ENCODE results near the gene C16orf87.
A peak's percentile ranks its signal among the peaks of the same experiment; 100 is the strongest.
"Not testable (repeated sequence)": the region's sequence is repeated elsewhere in the genome, so short reads cannot be mapped to it uniquely, and the experiment has no call there.

The C16orf87 gene, protein sequence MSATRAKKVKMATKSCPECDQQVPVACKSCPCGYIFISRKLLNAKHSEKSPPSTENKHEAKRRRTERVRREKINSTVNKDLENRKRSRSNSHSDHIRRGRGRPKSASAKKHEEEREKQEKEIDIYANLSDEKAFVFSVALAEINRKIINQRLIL

DNA sequence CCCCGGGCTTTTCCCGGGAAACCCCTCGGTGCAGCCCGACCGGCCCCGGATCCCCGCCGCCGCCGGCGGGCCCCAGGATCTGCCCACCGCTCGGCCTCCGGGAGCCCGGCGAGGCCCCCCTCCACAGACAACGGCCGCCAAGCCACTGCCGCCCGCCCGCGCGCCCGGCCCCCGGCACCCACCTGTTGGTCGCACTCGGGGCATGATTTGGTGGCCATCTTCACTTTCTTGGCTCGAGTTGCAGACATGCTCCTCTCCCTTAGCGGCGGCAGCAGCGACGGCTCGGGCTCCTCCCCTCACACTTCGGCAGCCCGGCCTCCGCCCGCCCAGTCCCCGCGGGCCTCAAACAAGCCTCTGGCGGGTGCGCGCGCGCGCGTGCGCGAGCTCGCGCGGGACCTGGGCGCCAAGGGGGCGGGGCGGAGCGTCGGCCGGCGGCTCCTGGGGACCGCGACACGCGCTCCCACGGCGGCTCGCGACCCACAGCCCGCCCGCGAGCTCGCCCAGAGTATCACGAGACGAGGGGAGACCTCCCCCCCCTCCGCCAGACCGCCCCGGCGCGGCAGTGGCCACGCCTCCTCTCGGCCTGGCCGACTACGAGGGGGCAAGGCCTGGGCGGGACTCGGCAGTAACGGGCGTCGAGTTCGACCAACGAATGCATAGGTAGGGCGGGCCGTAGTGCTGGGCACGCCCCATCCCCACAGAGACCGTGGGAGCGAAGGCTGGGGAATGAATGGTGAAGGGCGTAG lies at the start of gene C16orf87:
Gene C16orf87, minus strand, starts transcription at position 279 of the 746 bp plus-strand sequence. Its CDS starts 31 bp downstream, at position 248.
- Histone ChIP-seq H3K36me3 (replicated peaks) (no peaks in the 10 kb centered on the region), H3K4me3 (peak within 1 kb of the TSS; percentile 79), H3K4me1 (peaks cover 24% of the 10 kb centered on the region), H3K27me3 (ENCODE audit: low read depth) (no peaks in the 10 kb centered on the region; the same call in 1 of the 2 replicates), H3K9me3 (no peaks in the 10 kb centered on the region)
- DNase-seq (ENCODE audit: low spot score in 2 of 2), result peak; percentile 90 to 94
- in situ Hi-C loops (cut with MboI; ENCODE audit: low sequenced_read_pairs), result no loop called here

DNA sequence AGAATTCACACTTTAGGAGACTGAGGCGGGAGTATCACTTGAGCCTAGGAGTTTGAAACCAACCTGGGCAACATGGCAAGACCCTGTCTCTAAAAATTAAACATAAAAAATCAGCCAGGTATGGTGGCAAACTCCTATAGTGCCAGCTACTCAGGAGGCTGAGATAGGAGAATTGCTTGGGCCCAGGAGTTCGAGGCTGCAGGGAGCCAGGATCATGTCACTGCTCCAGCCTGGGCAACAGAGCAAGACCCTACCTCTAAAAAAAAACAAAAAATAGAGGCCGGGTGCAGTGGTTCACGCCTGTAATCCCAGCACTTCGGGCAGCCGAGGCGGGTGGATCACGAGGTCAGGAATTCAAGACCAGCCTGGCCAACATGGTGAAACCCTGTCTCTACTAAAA lies 44.3 kb upstream of the C16orf87 start:
- H3K4me3 ChIP-seq, result no peak overlapping the region
- 0 out of 2 replicates have a peak, but pooled peaks cover 2% of the 10 kb centered on the region for H3K27me3 ChIP-seq (ENCODE audit: low read depth)
- H3K4me1 ChIP-seq, result peaks cover 13% of the 10 kb centered on the region
- no peaks in the 10 kb centered on the region for H3K9me3 ChIP-seq
- in situ Hi-C loops (cut with MboI; ENCODE audit: low sequenced_read_pairs), result no loop called here
- no peaks in the 10 kb centered on the region for H3K36me3 ChIP-seq (replicated peaks)
- DNase-seq (ENCODE audit: low spot score in 2 of 2), result no peak

DNA sequence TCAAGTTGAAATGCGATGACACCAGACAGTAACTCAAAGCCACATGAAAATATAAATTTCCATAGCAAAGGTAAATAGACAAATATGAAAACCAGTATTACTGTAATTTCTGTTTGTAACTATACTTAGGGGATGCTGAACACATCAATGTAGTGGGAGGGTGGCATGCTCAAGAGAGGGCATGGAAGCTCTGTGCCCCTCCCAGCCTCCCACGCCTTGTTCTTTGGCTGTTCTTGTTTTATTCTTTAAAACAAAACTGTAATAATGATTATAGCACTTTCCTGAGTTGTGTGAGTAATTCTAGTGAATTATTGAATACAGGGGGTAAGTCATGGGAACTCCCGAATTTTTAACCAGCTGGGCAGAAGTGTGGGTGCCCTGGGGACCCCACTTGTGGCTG lies 42.2 kb upstream of the C16orf87 start:
- H3K9me3 ChIP-seq, result no peaks in the 10 kb centered on the region
- H3K27me3 ChIP-seq (ENCODE audit: low read depth), result no peaks in the 10 kb centered on the region
- peaks cover 13% of the 10 kb centered on the region for H3K4me1 ChIP-seq
- in situ Hi-C loops (cut with MboI; ENCODE audit: low sequenced_read_pairs), result no loop called here
- no peaks in the 10 kb centered on the region for H3K36me3 ChIP-seq (replicated peaks)
- DNase-seq (ENCODE audit: low spot score in 2 of 2), result no peak
- no peak overlapping the region for H3K4me3 ChIP-seq

DNA sequence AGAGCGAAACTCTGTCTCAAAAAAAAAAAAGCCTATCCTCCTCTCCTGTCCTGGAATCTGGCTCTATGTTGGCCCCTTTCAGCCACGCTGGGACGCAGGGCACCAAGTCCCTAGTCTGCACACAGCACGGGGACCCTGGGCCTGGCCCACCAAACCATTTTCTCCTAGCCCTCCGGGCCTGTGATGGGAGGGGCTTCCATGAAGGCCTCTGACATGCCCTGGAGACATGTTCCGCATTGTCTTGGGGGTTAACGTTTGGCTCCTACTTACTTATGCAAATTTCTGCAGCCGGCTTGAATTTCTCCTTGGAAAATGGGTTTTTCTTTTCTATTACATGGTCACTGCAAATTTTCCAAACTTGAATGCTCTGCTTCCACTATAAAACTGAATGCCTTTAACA lies 40.6 kb upstream of the C16orf87 start:
- in situ Hi-C loops (cut with MboI; ENCODE audit: low sequenced_read_pairs), result no loop called here
- no peak overlapping the region for H3K4me3 ChIP-seq
- peaks cover 13% of the 10 kb centered on the region for H3K4me1 ChIP-seq
- no peaks in the 10 kb centered on the region for H3K36me3 ChIP-seq (replicated peaks)
- H3K9me3 ChIP-seq, result no peaks in the 10 kb centered on the region
- no peaks in the 10 kb centered on the region for H3K27me3 ChIP-seq (ENCODE audit: low read depth)
- DNase-seq (ENCODE audit: low spot score in 2 of 2), result peak; percentile 47 to 78

DNA sequence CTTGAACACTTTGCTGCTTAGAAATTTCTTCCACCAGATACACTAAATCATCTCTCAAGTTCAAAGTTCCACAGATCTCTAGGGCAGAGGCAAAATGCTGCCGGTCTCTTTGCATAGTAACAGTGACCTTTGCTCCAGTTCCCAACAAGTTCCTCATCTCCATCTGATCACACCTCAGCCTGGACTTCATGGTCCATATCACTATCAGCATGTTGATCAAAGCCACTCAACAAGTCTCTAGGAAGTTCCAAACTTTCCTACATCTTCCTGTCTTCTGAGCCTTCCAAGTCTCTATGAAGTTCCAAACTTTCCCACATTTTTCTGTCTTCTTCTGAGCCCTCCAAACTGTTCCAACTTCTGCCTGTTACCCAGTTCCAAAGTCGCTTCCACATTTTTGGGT lies 37.9 kb upstream of the C16orf87 start:
- peaks cover 13% of the 10 kb centered on the region for H3K4me1 ChIP-seq
- H3K27me3 ChIP-seq (ENCODE audit: low read depth); DNase-seq (ENCODE audit: low spot score in 2 of 2); H3K4me3 ChIP-seq; H3K9me3 ChIP-seq; H3K36me3 ChIP-seq (replicated peaks); in situ Hi-C loops (cut with MboI; ENCODE audit: low sequenced_read_pairs): not testable (repeated sequence)

DNA sequence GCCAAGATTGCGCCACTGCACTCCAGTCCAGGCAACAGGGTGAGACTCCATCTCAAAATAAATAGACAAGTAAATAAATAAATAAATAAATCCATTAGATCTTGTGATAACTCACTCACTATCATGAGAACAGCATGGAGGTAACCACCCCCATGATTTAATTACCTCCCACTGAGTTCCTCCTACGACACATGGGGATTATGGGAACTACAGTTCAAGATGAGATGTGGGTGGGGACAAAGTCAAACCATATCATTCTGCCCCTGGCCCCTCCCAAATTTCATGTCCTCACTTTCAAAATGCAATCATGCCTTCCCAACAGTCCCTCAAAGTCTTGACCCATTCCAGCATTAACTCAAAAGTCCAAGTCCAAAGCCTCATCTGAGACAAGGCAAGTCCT lies 36.5 kb upstream of the C16orf87 start:
- DNase-seq (ENCODE audit: low spot score in 2 of 2); H3K27me3 ChIP-seq (ENCODE audit: low read depth); H3K9me3 ChIP-seq; H3K4me3 ChIP-seq; in situ Hi-C loops (cut with MboI; ENCODE audit: low sequenced_read_pairs); H3K36me3 ChIP-seq (replicated peaks): not testable (repeated sequence)
- peaks cover 13% of the 10 kb centered on the region for H3K4me1 ChIP-seq

DNA sequence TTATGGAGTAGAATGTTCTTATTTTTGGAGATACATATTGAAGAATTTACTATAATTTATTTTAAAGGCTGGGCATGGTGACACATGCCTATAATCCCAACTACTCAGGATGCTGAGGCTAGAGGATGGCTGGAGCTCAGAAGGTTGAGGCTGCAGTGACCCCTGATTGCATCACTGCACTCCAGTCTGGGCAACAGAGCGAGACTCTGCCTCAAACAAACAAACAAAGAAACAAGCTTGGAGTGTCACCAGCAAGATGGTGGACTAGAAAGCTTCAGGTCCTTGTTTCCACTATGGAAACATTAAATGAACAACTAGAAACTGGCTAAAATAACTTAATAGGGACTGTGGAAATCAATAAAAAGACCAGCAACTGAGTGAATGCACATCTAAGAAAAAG lies 35.3 kb upstream of the C16orf87 start:
- in situ Hi-C loops (cut with MboI; ENCODE audit: low sequenced_read_pairs), result no loop called here
- H3K9me3 ChIP-seq, result no peaks in the 10 kb centered on the region; the same call in 1 of the 2 replicates
- no peaks in the 10 kb centered on the region for H3K36me3 ChIP-seq (replicated peaks)
- no peak overlapping the region for H3K4me3 ChIP-seq
- DNase-seq (ENCODE audit: low spot score in 2 of 2), result no peak
- H3K4me1 ChIP-seq, result peaks cover 1% of the 10 kb centered on the region
- no peaks in the 10 kb centered on the region for H3K27me3 ChIP-seq (ENCODE audit: low read depth)

DNA sequence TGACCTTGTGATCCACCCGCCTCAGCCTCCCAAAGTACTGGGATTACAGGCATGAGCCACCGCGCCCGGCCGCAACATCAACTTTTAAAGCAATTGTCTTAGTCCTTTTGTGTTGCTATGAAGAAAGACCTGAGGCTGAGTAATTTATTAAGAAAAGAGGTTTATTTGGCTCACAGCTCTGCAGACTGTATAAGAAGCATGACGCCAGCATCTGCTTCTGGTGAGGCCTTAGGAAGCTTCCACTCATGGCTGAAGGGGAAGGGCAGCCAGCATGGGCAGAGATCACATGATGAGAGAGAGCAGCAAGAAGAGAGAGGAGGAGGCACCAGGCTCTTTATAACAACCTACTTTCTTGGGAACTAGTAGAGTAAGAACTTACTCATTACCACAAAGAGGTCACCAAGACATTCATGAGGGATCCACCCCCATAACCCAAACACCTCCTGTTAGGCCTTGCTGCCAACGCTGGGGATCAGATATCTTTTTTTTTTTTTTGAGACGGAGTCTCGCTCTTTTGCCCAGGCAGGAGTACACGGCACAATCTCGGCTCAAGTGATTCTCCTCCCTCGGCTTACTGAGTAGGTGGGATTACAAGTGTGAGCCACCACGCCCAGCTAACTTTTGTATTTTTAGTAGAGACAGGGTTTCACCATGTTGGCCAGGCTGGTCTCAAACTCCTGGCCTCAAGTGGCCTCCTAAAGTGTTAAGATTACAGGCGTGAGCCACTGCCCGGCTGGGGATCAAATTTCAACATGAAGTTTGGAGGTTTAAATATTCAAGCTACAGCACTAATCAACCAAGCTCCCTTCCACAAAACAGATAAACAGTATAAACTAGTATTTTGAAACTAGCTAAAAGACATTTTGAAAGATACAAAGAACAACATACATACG lies 31.8 kb upstream of the C16orf87 start:
- H3K4me1 ChIP-seq, result peaks cover 2% of the 10 kb centered on the region; the same call in 1 of the 2 replicates

DNA sequence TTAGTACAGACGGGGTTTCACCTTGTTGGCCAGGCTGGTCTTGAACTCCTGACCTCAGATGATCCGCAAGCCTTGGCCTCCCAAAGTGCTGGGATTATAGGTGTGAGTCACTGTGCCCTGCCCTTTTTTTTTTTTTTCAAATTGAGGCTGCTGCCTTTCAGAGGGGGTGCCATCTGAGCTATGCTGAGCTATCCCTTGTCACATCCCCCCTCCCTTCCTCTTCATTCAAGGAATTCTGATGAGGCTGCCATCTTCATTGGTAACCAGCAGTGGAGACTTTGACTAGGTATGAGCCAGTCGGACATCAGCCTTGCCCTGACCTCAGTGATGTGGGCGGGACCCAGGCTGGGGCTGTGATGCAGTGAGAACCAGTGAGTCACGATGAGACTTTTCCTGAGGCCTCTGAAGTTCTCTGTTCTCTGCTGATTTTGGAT lies 28.8 kb upstream of the C16orf87 start:
- Histone ChIP-seq H3K4me3 (no peak overlapping the region), H3K27me3 (ENCODE audit: low read depth) (no peaks in the 10 kb centered on the region), H3K36me3 (replicated peaks) (no peaks in the 10 kb centered on the region), H3K4me1 (peaks cover 7% of the 10 kb centered on the region), H3K9me3 (no peaks in the 10 kb centered on the region; the same call in 1 of the 2 replicates)
- DNase-seq (ENCODE audit: low spot score in 2 of 2), result no peak
- in situ Hi-C loops (cut with MboI; ENCODE audit: low sequenced_read_pairs), result loop anchor here (5.0 kb wide), 1 partner anchor 53 kb away; no protein-coding TSS in a partner anchor

More for the DNA sequence above, 31.8 kb upstream of the C16orf87 start:
- no peak for DNase-seq (ENCODE audit: low spot score in 2 of 2)
- in situ Hi-C loops (cut with MboI; ENCODE audit: low sequenced_read_pairs), result loop anchor here (5.0 kb wide), 1 partner anchor 50 kb away; no protein-coding TSS in a partner anchor
- H3K27me3 ChIP-seq (ENCODE audit: low read depth), result no peaks in the 10 kb centered on the region
- no peak overlapping the region for H3K4me3 ChIP-seq
- no peaks in the 10 kb centered on the region for H3K36me3 ChIP-seq (replicated peaks)
- no peaks in the 10 kb centered on the region; the same call in 1 of the 2 replicates for H3K9me3 ChIP-seq

DNA sequence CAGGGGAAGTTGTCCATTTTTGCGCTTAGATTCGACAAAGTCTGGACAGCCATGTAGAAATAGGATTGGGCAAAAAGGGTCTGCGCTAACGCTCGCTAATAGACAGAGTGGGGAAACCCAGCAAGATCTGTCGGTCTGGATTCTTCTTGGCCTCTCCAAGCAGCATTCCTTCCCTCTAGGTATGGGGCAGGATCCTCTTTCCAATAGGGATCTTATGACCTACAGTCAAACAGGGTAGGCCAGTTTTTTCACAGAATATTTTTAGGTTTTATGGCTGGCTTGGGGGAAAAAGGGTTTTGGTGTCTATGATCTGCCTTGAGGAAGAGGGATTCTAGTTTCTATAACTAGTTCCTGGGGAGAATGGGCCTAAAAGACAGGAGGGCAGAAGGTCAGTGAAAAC lies 27.2 kb upstream of the C16orf87 start:
- peaks cover 7% of the 10 kb centered on the region for H3K4me1 ChIP-seq
- no peaks in the 10 kb centered on the region for H3K36me3 ChIP-seq (replicated peaks)
- H3K4me3 ChIP-seq, result no peak overlapping the region
- in situ Hi-C loops (cut with MboI; ENCODE audit: low sequenced_read_pairs), result no loop called here
- H3K27me3 ChIP-seq (ENCODE audit: low read depth), result no peaks in the 10 kb centered on the region
- DNase-seq (ENCODE audit: low spot score in 2 of 2), result no peak
- H3K9me3 ChIP-seq, result no peaks in the 10 kb centered on the region

GRCh38 chr16:46857368-46857945 lies 26.5 kb upstream of the C16orf87 start:
- Histone ChIP-seq H3K4me1 (peaks cover 7% of the 10 kb centered on the region), H3K27me3 (ENCODE audit: low read depth) (no peaks in the 10 kb centered on the region), H3K36me3 (replicated peaks) (no peaks in the 10 kb centered on the region), H3K4me3 (no peak overlapping the region), H3K9me3 (no peaks in the 10 kb centered on the region)
- peak; percentile 62 to 64 for DNase-seq (ENCODE audit: low spot score in 2 of 2)
- in situ Hi-C loops (cut with MboI; ENCODE audit: low sequenced_read_pairs), result no loop called here

- no peaks in the 10 kb centered on the region for H3K36me3 ChIP-seq (replicated peaks)
- no peaks in the 10 kb centered on the region for H3K27me3 ChIP-seq (ENCODE audit: low read depth)
- no peak overlapping the region for H3K4me3 ChIP-seq
- in situ Hi-C loops (cut with MboI; ENCODE audit: low sequenced_read_pairs), result no loop called here
- H3K9me3 ChIP-seq, result no peaks in the 10 kb centered on the region
- H3K4me1 ChIP-seq, result peaks cover 7% of the 10 kb centered on the region
- DNase-seq (ENCODE audit: low spot score in 2 of 2), result no peak
Observed at GRCh38 chr16:46855389-46855788, 24.4 kb upstream of the C16orf87 start.

DNA sequence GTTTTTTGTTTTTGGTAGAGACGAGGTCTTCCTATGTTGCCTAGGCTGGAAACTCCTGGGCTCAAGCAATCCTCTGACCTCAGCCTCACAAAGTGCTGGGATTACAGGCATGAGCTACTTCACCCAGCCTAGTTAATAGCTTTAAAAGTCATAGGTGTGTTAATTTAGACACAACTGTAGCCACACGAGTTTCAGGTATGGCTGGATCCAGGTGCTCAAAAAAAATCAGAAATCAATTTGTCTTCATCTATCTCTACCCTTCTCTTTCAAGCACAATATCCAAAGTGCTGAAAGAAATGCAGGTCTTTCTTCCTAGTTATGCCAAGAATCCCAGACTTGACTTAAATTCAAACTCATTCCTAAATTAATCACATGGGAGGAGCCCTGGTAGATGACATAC lies 23.9 kb upstream of the C16orf87 start:
- no peak overlapping the region for H3K4me3 ChIP-seq
- in situ Hi-C loops (cut with MboI; ENCODE audit: low sequenced_read_pairs), result no loop called here
- H3K36me3 ChIP-seq (replicated peaks), result no peaks in the 10 kb centered on the region
- peaks cover 7% of the 10 kb centered on the region for H3K4me1 ChIP-seq
- DNase-seq (ENCODE audit: low spot score in 2 of 2), result no peak
- H3K27me3 ChIP-seq (ENCODE audit: low read depth), result no peaks in the 10 kb centered on the region
- no peaks in the 10 kb centered on the region for H3K9me3 ChIP-seq
